ENCODE results near the gene CCDC175.

The CCDC175 gene

GRCh38 chr14:59601056-59601455 is 24.4 kb upstream of the CCDC175 start:
- Histone ChIP-seq H3K27me3 (ENCODE audit: insufficient read depth, low read length, poor library complexity) (peaks cover 9% of the 10 kb centered on the region), H2AFZ (ENCODE audit: low read depth, low read length) (no peak overlapping the region), H3K4me3 (ENCODE audit: low read depth in 1 of 2, low read length in 2 of 2) (no peak overlapping the region), H3K27ac (ENCODE audit: low read length) (no peak overlapping the region), H3K9ac (ENCODE audit: low read depth, low read length) (no peak overlapping the region), H4K20me1 (ENCODE audit: insufficient read depth, low read length) (no peaks in the 10 kb centered on the region), H3K9me3 (ENCODE audit: insufficient read depth, low read length, severe bottlenecking) (no peaks in the 10 kb centered on the region), H3K36me3 (ENCODE audit: insufficient read depth, low read length) (no peaks in the 10 kb centered on the region), H3K4me2 (ENCODE audit: insufficient read depth, low read length) (no peak overlapping the region), H3K79me2 (ENCODE audit: insufficient read depth, low read length) (no peaks in the 10 kb centered on the region), H3K4me1 (ENCODE audit: insufficient read depth, low read length) (no peaks in the 10 kb centered on the region)
- no peak for TF ChIP-seq EZH2 (IDR thresholded peaks at IDR 0.05; ENCODE audit: borderline replicate concordance, low read depth, low read length, severe bottlenecking)
- TF ChIP-seq CTCF (IDR thresholded peaks at IDR 0.05; ENCODE audit: borderline replicate concordance, extremely low read depth, low read length, poor library complexity, severe bottlenecking): no peak
- DNase-seq: no peak
- no peak for ATAC-seq (ENCODE audit: insufficient read depth, low read depth)

GRCh38 chr14:59600211-59600945 is 23.8 kb upstream of the CCDC175 start:
- Histone ChIP-seq H3K79me2 (ENCODE audit: insufficient read depth, low read length) (no peaks in the 10 kb centered on the region), H3K27ac (ENCODE audit: low read length) (no peak overlapping the region), H3K4me1 (ENCODE audit: insufficient read depth, low read length) (no peaks in the 10 kb centered on the region), H3K27me3 (ENCODE audit: insufficient read depth, low read length, poor library complexity) (peaks cover 9% of the 10 kb centered on the region), H3K4me2 (ENCODE audit: insufficient read depth, low read length) (no peak overlapping the region), H3K9me3 (ENCODE audit: insufficient read depth, low read length, severe bottlenecking) (no peaks in the 10 kb centered on the region), H3K36me3 (ENCODE audit: insufficient read depth, low read length) (no peaks in the 10 kb centered on the region), H3K9ac (ENCODE audit: low read depth, low read length) (no peak overlapping the region), H3K4me3 (ENCODE audit: low read depth in 1 of 2, low read length in 2 of 2) (no peak overlapping the region), H2AFZ (ENCODE audit: low read depth, low read length) (no peak overlapping the region), H4K20me1 (ENCODE audit: insufficient read depth, low read length) (no peaks in the 10 kb centered on the region)
- no peak for TF ChIP-seq EZH2 (IDR thresholded peaks at IDR 0.05; ENCODE audit: borderline replicate concordance, low read depth, low read length, severe bottlenecking)
- TF ChIP-seq CTCF (IDR thresholded peaks at IDR 0.05; ENCODE audit: borderline replicate concordance, extremely low read depth, low read length, poor library complexity, severe bottlenecking): no peak
- DNase-seq (no peak), ATAC-seq (ENCODE audit: insufficient read depth, low read depth) (no peak)

- no peaks in the 10 kb centered on the region for H3K36me3 ChIP-seq (ENCODE audit: insufficient read depth, low read length)
- ATAC-seq (ENCODE audit: insufficient read depth, low read depth) (no peak), DNase-seq (no peak)
- H3K4me1 ChIP-seq (ENCODE audit: insufficient read depth, low read length): no peaks in the 10 kb centered on the region
- no peaks in the 10 kb centered on the region for H3K9me3 ChIP-seq (ENCODE audit: insufficient read depth, low read length, severe bottlenecking)
- H4K20me1 ChIP-seq (ENCODE audit: insufficient read depth, low read length): no peaks in the 10 kb centered on the region
- no peaks in the 10 kb centered on the region for H3K27me3 ChIP-seq (ENCODE audit: insufficient read depth, low read length, poor library complexity)
- H3K79me2 ChIP-seq (ENCODE audit: insufficient read depth, low read length): no peaks in the 10 kb centered on the region
- H3K9ac ChIP-seq (ENCODE audit: low read depth, low read length): no peak overlapping the region
- no peak overlapping the region for H3K4me3 ChIP-seq (ENCODE audit: low read depth in 1 of 2, low read length in 2 of 2)
- H2AFZ ChIP-seq (ENCODE audit: low read depth, low read length): no peak overlapping the region
- TF ChIP-seq CTCF (IDR thresholded peaks at IDR 0.05; ENCODE audit: borderline replicate concordance, extremely low read depth, low read length, poor library complexity, severe bottlenecking) (no peak), EZH2 (IDR thresholded peaks at IDR 0.05; ENCODE audit: borderline replicate concordance, low read depth, low read length, severe bottlenecking) (no peak)
- no peak overlapping the region for H3K27ac ChIP-seq (ENCODE audit: low read length)
- H3K4me2 ChIP-seq (ENCODE audit: insufficient read depth, low read length): no peak overlapping the region
Observed at GRCh38 chr14:59595071-59595470, 18.5 kb upstream of the CCDC175 start.
